Endothelial cell of umbilical vein (primary cell): ENCODE measurements around the gene GFI1B.

ENCODE experiments used
- EZH2 ChIP-seq: IDR thresholded peaks from 2 replicates; pipeline ENCODE4 v1.6.1; 2012; ENCODE audit warnings: borderline replicate concordance, low read depth, mild to moderate bottlenecking, moderate library complexity, low read length, inconsistent platforms; ENCODE audit not compliant: severe bottlenecking
- FOS ChIP-seq: IDR thresholded peaks from 2 replicates; pipeline ENCODE4 v1.6.1; 2011; ENCODE audit warnings: mild to moderate bottlenecking, low read length, moderate library complexity, borderline replicate concordance; ENCODE audit not compliant: insufficient read depth
- MYC ChIP-seq: IDR thresholded peaks from one replicate; pipeline ENCODE4 v1.6.1; 2011; ENCODE audit warnings: mild to moderate bottlenecking, low read depth, low read length
- POLR2A ChIP-seq: IDR thresholded peaks from 2 replicates; pipeline ENCODE4 v1.6.1; 2012; ENCODE audit warnings: low read depth, mild to moderate bottlenecking, control low read depth, low read length
- POLR2AphosphoS5 ChIP-seq: IDR thresholded peaks from 2 replicates; pipeline ENCODE4 v1.6.1; 2012; ENCODE audit warnings: low read depth, mild to moderate bottlenecking, control low read depth, low read length, moderate library complexity; ENCODE audit not compliant: insufficient read depth
- TF ChIP-seq, protein P1 (sequence below), 2 donors: IDR thresholded peaks; 1 replicate in 1 of 2; 2 replicates in 1 of 2; pipeline ENCODE4 v1.5.1; 2011; ENCODE audit warnings: low read length in 2 of 2, mild to moderate bottlenecking in 2 of 2, moderate library complexity in 2 of 2, control low read depth in 1 of 2, inconsistent platforms in 1 of 2, low read depth in 1 of 2; ENCODE audit not compliant: insufficient read depth in 1 of 2; ENCODE audit errors: extremely low read depth in 1 of 2
- TF ChIP-seq, protein P2 (sequence below): IDR thresholded peaks from 2 replicates; pipeline ENCODE4 v1.6.1; 2011; ENCODE audit not compliant: insufficient read depth, insufficient read length

DNA sequence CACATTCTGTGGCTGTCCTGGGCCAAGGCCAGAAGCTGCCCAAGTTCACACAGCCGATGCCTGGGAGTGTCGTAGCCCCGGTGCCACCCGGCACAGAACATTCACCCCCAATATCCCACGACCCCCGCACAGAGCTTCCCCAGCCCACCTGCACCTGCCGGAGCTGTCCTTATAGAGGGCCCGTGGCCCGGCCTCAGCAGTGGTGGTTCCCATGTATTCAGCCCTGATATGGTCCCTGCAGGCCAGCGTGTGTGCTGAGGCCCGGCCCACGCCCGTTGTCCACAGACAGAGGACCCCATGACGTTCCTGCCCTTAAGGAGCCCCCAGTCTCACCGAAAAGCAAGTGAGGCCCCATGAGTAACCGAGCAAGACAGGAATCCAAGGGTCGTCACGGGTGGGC is 5.3 kb upstream of the GFI1B start:
- TF ChIP-seq, protein P1, sequence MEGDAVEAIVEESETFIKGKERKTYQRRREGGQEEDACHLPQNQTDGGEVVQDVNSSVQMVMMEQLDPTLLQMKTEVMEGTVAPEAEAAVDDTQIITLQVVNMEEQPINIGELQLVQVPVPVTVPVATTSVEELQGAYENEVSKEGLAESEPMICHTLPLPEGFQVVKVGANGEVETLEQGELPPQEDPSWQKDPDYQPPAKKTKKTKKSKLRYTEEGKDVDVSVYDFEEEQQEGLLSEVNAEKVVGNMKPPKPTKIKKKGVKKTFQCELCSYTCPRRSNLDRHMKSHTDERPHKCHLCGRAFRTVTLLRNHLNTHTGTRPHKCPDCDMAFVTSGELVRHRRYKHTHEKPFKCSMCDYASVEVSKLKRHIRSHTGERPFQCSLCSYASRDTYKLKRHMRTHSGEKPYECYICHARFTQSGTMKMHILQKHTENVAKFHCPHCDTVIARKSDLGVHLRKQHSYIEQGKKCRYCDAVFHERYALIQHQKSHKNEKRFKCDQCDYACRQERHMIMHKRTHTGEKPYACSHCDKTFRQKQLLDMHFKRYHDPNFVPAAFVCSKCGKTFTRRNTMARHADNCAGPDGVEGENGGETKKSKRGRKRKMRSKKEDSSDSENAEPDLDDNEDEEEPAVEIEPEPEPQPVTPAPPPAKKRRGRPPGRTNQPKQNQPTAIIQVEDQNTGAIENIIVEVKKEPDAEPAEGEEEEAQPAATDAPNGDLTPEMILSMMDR (IDR thresholded peaks at IDR 0.05; ENCODE audit: extremely low read depth in 1 of 2, insufficient read depth in 1 of 2, low read depth in 1 of 2, low read length in 2 of 2): no peak
- no peak for TF ChIP-seq EZH2
- no peak for TF ChIP-seq POLR2A
- TF ChIP-seq, protein P2, sequence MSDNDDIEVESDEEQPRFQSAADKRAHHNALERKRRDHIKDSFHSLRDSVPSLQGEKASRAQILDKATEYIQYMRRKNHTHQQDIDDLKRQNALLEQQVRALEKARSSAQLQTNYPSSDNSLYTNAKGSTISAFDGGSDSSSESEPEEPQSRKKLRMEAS: no peak
- no peak for TF ChIP-seq POLR2AphosphoS5
- no peak for TF ChIP-seq FOS
- TF ChIP-seq MYC: no peak
